IMR-90 (cell line): ENCODE data around the gene TAS2R16. TPM values are rescaled to one million over a fixed set of nuclear protein-coding genes. Genes with fewer than 3 reads are reported as not detected.

Source experiments
- ATAC-seq: fragments of 200-7000 bp; cut with Tn5 transposase; 2 replicates; pipeline ENCODE4 v1.9.1; 2020; ENCODE audit warnings: low read depth, mild to moderate bottlenecking, moderate library complexity
- BruUV-seq: library from RNA; stranded (reverse); fragments of 400-500 nt; replicated peaks from 2 replicates; lab custom pipeline; 2021; lab: Mats Ljungman, UMichigan
- CTCF ChIA-PET: fragments of 300-600 bp; formaldehyde crosslinking; extraction: SDS; loops from one replicate; lab custom pipeline; 2021; ENCODE audit warnings: antibody characterized with exemption; lab: Yijun Ruan, JAX
- POLR2A ChIA-PET: fragments of 300-600 bp; sonication (Branson Sonifier 250); formaldehyde crosslinking; loops from one replicate; lab custom pipeline; 2022; ENCODE audit warnings: antibody characterized with exemption; ENCODE audit not compliant: unreplicated experiment; lab: Charles Lee
- DNase-seq: peaks from one replicate; pipeline ENCODE4 v3.0.0; 2013
- H2AFZ ChIP-seq: replicated peaks from 2 replicates; pipeline ENCODE3; 2013; ENCODE audit warnings: low read length, mild to moderate bottlenecking; ENCODE audit not compliant: poor library complexity
- H2AK5ac ChIP-seq: 2 replicates; pipeline ENCODE4 v1.6.1; 2013; ENCODE audit warnings: low read depth, low read length, inconsistent platforms
- H2AK9ac ChIP-seq: replicated peaks from 2 replicates; pipeline ENCODE3; 2013; ENCODE audit warnings: mild to moderate bottlenecking, low read depth, low read length, moderate library complexity; ENCODE audit not compliant: poor library complexity
- H2BK120ac ChIP-seq: 2 replicates; pipeline ENCODE4 v1.6.1; 2013; ENCODE audit warnings: low read depth, low read length, inconsistent platforms
- H2BK15ac ChIP-seq: 3 replicates; pipeline ENCODE4 v1.6.1; 2013; ENCODE audit warnings: low read depth, low read length, inconsistent platforms
- H2BK20ac ChIP-seq: 2 replicates; pipeline ENCODE4 v1.6.1; 2013; ENCODE audit warnings: low read depth, mild to moderate bottlenecking, inconsistent platforms, low read length, moderate library complexity
- H2BK5ac ChIP-seq: 2 replicates; pipeline ENCODE4 v1.6.1; 2013; ENCODE audit warnings: mild to moderate bottlenecking, low read depth, low read length, inconsistent platforms; ENCODE audit not compliant: poor library complexity, severe bottlenecking
- H3K14ac ChIP-seq: replicated peaks from 2 replicates; pipeline ENCODE4 v1.6.1; 2013; ENCODE audit warnings: low read depth, low read length, inconsistent platforms
- H3K18ac ChIP-seq: 2 replicates; pipeline ENCODE4 v1.6.1; 2013; ENCODE audit warnings: low read depth, low read length, control low read depth
- H3K23ac ChIP-seq: 2 replicates; pipeline ENCODE4 v1.6.1; 2013; ENCODE audit warnings: low read depth, low read length, inconsistent platforms
- H3K27ac ChIP-seq: 2 replicates; pipeline ENCODE4 v1.5.1; 2013; ENCODE audit warnings: mild to moderate bottlenecking, control low read depth, low read length; ENCODE audit not compliant: insufficient read depth
- H3K27me3 ChIP-seq: 2 replicates; pipeline ENCODE4 v1.6.1; 2013; ENCODE audit warnings: low read length; ENCODE audit not compliant: control insufficient read depth, insufficient read depth
- H3K36me3 ChIP-seq: 2 replicates; pipeline ENCODE4 v1.6.1; 2013; ENCODE audit warnings: low read length, mixed read lengths; ENCODE audit not compliant: control insufficient read depth, insufficient read depth
- H3K4ac ChIP-seq: 2 replicates; pipeline ENCODE4 v1.6.1; 2013; ENCODE audit warnings: low read depth, low read length, inconsistent platforms
- H3K4me1 ChIP-seq: 2 replicates; pipeline ENCODE4 v1.6.1; 2013; ENCODE audit warnings: low read length, mixed read lengths; ENCODE audit not compliant: control insufficient read depth, insufficient read depth
- H3K4me2 ChIP-seq: 2 replicates; pipeline ENCODE4 v1.6.1; 2013; ENCODE audit warnings: low read depth, mild to moderate bottlenecking, control low read depth, low read length, moderate library complexity
- H3K4me3 ChIP-seq: 2 replicates; pipeline ENCODE4 v1.5.1; 2013; ENCODE audit warnings: low read depth, mild to moderate bottlenecking, control low read depth, low read length, moderate library complexity; ENCODE audit not compliant: insufficient read depth
- H3K56ac ChIP-seq: 2 replicates; pipeline ENCODE4 v1.6.1; 2013; ENCODE audit warnings: low read length, inconsistent platforms; ENCODE audit not compliant: insufficient read depth; ENCODE audit errors: extremely low read depth
- H3K79me1 ChIP-seq, 2 experiments: 2 replicates each; pipeline ENCODE4 v1.6.1; 2013; ENCODE audit warnings: low read length in 2 of 2, inconsistent platforms in 1 of 2, low read depth in 1 of 2
- H3K9ac ChIP-seq: 2 replicates; pipeline ENCODE4 v1.6.1; 2013; ENCODE audit warnings: low read depth, low read length, control low read depth
- H3K9me1 ChIP-seq: 2 replicates; pipeline ENCODE4 v1.6.1; 2013; ENCODE audit warnings: low read length, inconsistent platforms; ENCODE audit not compliant: insufficient read depth
- H3K9me3 ChIP-seq: 2 replicates; pipeline ENCODE4 v1.6.1; 2013; ENCODE audit warnings: low read length; ENCODE audit not compliant: control insufficient read depth, insufficient read depth
- H4K20me1 ChIP-seq: 2 replicates; pipeline ENCODE4 v1.6.1; 2013; ENCODE audit warnings: low read length, inconsistent platforms; ENCODE audit not compliant: insufficient read depth
- H4K5ac ChIP-seq: 2 replicates; pipeline ENCODE4 v1.6.1; 2013; ENCODE audit warnings: mild to moderate bottlenecking, low read depth, low read length, control low read depth
- H4K8ac ChIP-seq, 2 experiments: 2 replicates each; pipeline ENCODE4 v1.6.1; 2013; ENCODE audit warnings: low read depth in 2 of 2, low read length in 2 of 2, control low read depth in 1 of 2, inconsistent platforms in 1 of 2
- H4K91ac ChIP-seq: 2 replicates; pipeline ENCODE4 v1.6.1; 2013; ENCODE audit warnings: low read depth, low read length, inconsistent platforms; ENCODE audit not compliant: insufficient read depth
- MXI1 ChIP-seq: IDR thresholded peaks from 2 replicates; pipeline ENCODE4 v1.6.1; 2012; ENCODE audit warnings: low read depth, mild to moderate bottlenecking, low read length, moderate library complexity, borderline replicate concordance
- WGBS, 2 experiments: methylation state at CpG; one replicate each; pipeline versions ENCODE4 v1.1.5 to v1.1.7; 2013; ENCODE audit warnings: missing lambda C conversion rate in 2 of 2; ENCODE audit not compliant: insufficient read length in 1 of 2; ENCODE audit errors: extremely low coverage in 2 of 2; 5-methylcytosine and 5-hydroxymethylcytosine counted together
- dilution Hi-C: fragments of 300-500 bp; cut with HindIII; formaldehyde crosslinking; loops from one replicate; pipeline ENCODE4 v1.14.3; 2018; ENCODE audit warnings: low sequenced_read_pairs; ENCODE audit not compliant: unreplicated experiment
- in situ Hi-C: fragments of 300-500 bp; cut with MboI; formaldehyde crosslinking; loops from 3 replicates; pipeline ENCODE4 v1.14.3; 2019; ENCODE audit warnings: low sequenced_read_pairs, inconsistent platforms, mixed read lengths
- intact Hi-C: fragments of 100-400 bp; cut with micrococcal nuclease; formaldehyde crosslinking; loops from 2 replicates; pipeline ENCODE4 v1.10.0; 2022
- polyA plus RNA-seq, 3 experiments: library from polyadenylated mRNA; depleted of rRNA; stranded (reverse); fragments of >200 nt; gene quantifications; 2 replicates each; pipeline ENCODE4 v1.2.3, GENCODE V29; 2012; ENCODE audit warnings: low replicate concordance in 1 of 3
- total RNA-seq: library from RNA; depleted of rRNA; stranded (reverse); fragments of >200 nt; gene quantifications from 2 replicates; pipeline ENCODE4 v1.2.3, GENCODE V29; 2012

TAS2R16 gene
- total and polyA plus RNA-seq, 2 of the 4 experiments (the other 2 are of a cell fraction): not detected

- no peak overlapping the region for H3K56ac ChIP-seq
- no peaks in the 10 kb centered on the region for H3K4me1 ChIP-seq
- H2AFZ ChIP-seq: no peak overlapping the region
- WGBS, 2 experiments: no CpG with 5 or more reads among the region's 1 CpG
- no peak overlapping the region for H4K8ac ChIP-seq
- H2AK9ac ChIP-seq: no peak overlapping the region
- no peak overlapping the region for H2AK5ac ChIP-seq
- no peak for ATAC-seq
- no peak overlapping the region for H3K23ac ChIP-seq
- no peak overlapping the region for H2BK120ac ChIP-seq
- no peak overlapping the region for H3K4ac ChIP-seq
- dilution Hi-C loops (no loop called here), intact Hi-C loops (no loop called here), in situ Hi-C loops (no loop called here)
- no TSS peak for BruUV-seq
- H3K9me1 ChIP-seq: no peaks in the 10 kb centered on the region
- TF ChIP-seq MXI1: no peak
- H3K27ac ChIP-seq: no peak overlapping the region
- H4K5ac ChIP-seq: no peak overlapping the region
- no peak overlapping the region for H2BK5ac ChIP-seq
- H3K9ac ChIP-seq: no peak overlapping the region
- no peak overlapping the region for H4K91ac ChIP-seq
- H3K4me2 ChIP-seq: no peak overlapping the region
- no peak overlapping the region for H2BK20ac ChIP-seq
- no peak overlapping the region for H3K18ac ChIP-seq
- no peaks in the 10 kb centered on the region for H4K20me1 ChIP-seq
- H3K14ac ChIP-seq: no peak overlapping the region
- no peaks in the 10 kb centered on the region for H3K27me3 ChIP-seq
- no peak overlapping the region for H2BK15ac ChIP-seq
- ChIA-PET POLR2A (no interaction called here), CTCF (no interaction called here)
- peaks cover 2% of the 10 kb centered on the region for H3K9me3 ChIP-seq
- H3K36me3 ChIP-seq: no peaks in the 10 kb centered on the region
- H3K4me3 ChIP-seq: no peak overlapping the region
- H3K79me1 ChIP-seq: no peaks in the 10 kb centered on the region
- no peak for DNase-seq
Observed at GRCh38 chr7:122975341-122975740, 20.2 kb downstream of the TAS2R16 start.
